GM18951 (cell line): Measurements from ENCODE around the gene TEDDM1.

ENCODE experiments used
- POLR2A ChIP-seq: IDR thresholded peaks from 4 replicates; pipeline ENCODE4 v1.6.1; 2011; ENCODE audit warnings: mild to moderate bottlenecking; ENCODE audit not compliant: insufficient read length, insufficient read depth; ENCODE audit errors: extremely low read depth
- in situ Hi-C: fragments of 300-500 bp; cut with MboI; formaldehyde crosslinking; loops from one replicate; pipeline ENCODE4 v1.12.0; 2022; ENCODE audit warnings: low sequenced_read_pairs, mixed read lengths, inconsistent platforms; ENCODE audit not compliant: unreplicated experiment

The TEDDM1 gene

DNA sequence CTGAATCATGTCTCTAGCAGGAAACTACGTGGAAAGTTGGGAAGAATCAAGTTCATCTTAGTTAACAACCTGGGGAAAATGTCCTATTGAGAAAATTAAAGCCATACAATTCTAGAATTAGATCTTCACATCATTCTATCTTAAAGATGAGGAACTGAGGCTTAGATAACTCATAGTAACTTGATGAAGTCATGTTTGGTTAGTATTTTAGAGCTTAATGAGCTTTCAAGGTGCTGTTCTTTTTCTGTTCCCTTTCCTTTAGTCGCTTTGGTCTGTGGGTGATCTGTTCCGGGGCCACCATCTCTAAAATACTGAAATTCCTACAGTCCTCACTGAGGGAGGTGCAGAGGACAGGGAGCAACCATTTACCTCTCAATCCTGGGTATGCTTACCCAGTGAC is 4.6 kb downstream of the TEDDM1 start:
- in situ Hi-C loops: loop anchor here (5.0 to 10.0 kb wide), 2 partner anchors 254 to 311 kb away; no protein-coding TSS in a partner anchor
- TF ChIP-seq POLR2A: no peak

DNA sequence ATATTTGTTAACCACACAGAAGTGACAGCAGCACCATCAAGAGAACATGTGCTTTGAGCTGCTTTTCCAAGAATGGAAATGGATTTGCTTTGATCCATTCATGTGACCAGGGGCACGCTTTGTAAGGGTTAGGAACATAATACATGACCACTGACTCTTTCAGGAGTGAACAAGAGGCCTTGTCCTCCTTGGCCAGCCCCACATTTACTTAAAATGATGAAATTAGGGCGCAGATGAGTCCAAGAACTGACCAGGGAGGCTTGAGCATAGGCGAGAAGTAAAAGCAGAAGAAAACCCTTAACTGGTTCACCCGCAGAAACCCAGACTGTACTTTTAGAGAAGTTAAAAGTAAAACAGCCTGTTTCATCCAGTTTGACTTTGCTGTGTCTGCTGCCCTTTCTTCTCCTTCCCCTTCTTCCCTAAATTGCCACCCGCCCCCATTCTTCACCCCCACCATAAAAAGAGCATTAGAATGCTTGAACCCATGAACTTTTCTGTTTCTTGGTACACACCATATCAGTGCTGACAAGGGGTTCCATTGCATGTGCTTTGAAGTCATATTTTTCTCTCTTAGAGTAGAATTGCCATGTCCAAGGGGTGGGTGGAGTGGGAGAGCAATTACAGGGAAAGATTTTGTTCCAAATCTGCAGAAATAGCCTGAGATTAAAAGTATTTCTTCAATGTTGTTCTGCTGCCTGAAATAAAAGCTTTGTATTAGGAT is 6.3 kb downstream of the TEDDM1 start:
- in situ Hi-C loops: loop anchor here (10.0 kb wide), 1 partner anchor 309 kb away; no protein-coding TSS in a partner anchor
- no peak for TF ChIP-seq POLR2A

DNA sequence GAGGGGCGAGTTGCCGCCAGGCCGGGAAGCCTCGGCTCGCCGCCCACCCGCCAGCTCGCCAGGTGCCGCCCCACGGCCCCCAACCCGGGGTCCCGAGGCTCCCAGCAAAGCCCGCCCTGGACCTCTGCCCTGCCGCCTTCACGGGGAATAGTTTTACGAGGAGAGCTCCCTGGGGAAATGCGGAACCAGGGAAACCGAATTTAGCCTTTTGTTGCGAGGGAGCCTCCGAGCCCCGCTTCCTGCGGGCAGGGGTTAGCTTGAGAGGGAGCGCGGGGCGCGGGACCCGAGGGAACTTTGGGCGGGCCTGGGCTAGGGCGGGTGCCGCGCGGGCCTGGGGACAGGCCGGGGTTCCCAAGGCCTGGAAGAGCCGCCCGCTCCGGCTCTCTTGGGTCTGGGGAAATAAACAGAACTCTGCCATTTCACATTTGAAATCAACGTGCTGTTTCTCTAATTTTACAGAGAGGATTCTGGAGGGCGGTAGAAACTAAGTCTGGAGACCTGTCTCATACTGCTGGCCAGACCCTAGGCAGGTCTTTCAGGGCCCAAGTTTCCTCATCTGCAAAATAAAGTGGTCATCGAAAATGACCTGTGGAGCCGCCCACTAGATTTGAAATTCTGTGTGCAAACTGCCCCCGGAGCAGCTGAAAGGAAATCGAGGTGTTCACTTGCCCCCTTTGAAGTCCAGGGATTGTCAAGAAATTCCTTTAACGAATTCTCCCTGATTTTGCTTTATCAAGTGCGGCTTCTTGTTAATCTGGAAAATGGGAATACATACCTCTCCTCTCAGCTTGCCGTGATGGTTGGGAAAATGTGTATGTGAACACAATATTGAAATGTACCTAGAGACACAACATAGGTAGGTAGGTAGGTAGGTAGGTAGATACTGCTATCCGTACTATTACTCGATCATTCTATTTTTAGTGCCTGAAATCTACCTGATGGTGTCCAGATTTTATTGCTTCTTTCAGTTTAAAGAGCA is 8.1 kb downstream of the TEDDM1 start:
- in situ Hi-C loops: loop anchor here (10.0 kb wide), 1 partner anchor 308 kb away; no protein-coding TSS in a partner anchor
- TF ChIP-seq POLR2A: no peak

DNA sequence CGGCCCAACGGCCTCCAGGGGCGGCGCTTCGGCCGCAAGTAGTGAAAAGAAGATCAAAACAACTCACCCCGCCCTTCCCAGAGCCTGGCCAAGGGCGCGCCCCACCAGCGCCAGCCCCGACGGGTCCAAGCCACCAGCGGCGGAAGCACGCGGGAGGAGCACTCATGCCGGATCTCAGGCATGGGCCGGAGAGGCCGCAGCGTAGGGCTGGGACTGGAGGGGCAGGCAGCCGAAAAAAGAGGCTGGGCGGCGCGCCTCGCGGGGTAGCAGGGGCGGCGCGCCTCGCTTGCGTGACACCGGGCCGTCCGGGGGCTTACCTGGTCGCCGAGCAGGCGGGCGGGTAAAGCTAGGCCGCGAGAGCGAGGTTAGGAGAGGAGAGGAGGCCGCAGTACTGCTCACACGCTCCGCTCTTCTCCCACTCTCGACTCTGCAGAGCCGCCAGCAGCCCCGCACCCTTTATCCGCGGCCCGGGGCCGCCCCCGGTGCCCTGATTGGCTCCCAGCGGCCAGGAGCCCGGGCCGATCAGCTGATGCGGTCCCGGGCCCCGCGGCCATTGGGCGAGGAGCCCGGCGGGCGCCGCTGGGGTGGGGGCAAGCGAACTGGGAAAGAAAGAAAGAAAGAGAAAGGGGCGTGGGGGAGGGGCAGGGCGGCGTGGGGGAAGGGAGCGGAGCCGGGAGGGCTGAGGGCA is 9.0 kb downstream of the TEDDM1 start, which contains the start of gene GLUL:
TSS of gene GLUL (minus strand) at position 429 of the 688 bp plus-strand sequence. CDS start 3,053 bp downstream, outside the sequence.
- peak; percentile 88 for TF ChIP-seq POLR2A
- in situ Hi-C loops: loop anchor here (10.0 kb wide), 1 partner anchor 307 kb away; no protein-coding TSS in a partner anchor

DNA sequence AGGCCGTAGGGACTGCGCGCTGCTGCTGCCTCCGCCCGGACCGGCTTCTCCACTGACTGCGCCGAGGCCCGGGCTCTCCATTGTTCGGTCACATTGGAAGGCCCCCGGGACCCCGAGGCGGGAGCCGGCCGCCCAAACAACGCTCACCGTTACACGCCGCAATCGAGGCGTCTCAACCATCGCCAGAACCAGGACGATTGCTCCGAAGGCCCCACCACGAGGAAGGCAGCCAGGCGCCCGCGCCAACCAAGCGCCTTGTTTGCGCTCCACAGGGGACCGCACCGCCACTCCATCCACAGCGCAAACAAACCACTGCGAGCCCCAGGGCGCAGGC is 9.5 kb downstream of the TEDDM1 start:
- TF ChIP-seq POLR2A: no peak
- in situ Hi-C loops: loop anchor here (10.0 kb wide), 1 partner anchor 306 kb away; no protein-coding TSS in a partner anchor

DNA sequence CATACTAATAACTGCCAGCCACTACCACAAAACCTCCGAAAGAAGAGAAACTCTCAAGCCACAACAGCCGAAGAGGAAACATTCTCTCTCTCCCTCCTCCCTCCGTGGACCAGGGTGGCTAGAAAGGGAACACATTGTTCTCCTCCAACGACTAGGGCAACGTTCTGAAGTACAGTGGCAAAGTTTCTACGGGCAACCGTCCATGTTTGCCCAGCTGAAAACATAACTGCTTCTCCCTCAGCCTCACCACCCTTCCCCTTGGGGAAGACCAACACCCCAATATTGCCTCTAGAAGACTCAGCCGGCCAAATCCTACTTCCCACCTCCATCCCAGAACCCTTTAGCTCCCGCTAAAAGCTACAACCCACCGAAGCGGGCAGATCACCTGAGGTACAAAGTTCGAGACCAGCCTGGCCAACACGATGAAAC is 10.8 kb downstream of the TEDDM1 start:
- no peak for TF ChIP-seq POLR2A
- in situ Hi-C loops: loop anchor here (10.0 kb wide), 1 partner anchor 305 kb away; no protein-coding TSS in a partner anchor

DNA sequence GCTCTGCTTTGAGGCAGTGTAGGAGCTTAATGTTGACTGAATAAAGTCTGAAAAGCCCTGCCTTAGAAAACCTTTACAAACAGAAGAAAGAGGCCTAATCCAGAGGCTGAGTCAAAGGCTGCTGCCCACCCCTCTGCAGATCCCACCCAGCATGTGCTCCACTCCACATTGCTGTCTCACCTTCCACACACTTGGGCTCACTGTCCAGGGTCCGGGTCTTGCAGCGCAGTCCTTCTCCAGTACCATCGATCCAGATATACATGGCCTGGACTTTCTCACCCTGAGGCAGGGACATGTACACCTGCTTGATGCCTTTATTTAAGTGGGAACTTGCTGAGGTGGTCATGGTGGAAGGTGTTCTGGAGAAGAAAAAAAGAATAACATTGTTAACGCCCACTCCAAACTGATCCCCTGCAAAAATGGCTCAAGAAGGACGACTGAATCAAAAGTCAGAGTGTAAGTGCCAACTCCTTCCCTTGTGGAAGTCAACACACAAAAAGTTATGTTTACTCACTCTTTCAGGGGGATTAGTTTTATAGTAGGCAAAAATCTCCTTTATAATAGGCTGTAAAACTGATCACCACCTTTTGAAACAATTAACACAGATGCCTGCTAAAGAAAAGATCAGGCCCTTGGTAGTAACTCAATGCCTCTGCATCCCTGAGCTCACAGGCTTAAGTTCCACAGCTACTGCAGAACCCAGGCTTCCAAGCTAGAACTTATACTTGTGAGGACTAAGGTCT is 11.9 kb downstream of the TEDDM1 start:
- in situ Hi-C loops: no loop called here
- TF ChIP-seq POLR2A: no peak

DNA sequence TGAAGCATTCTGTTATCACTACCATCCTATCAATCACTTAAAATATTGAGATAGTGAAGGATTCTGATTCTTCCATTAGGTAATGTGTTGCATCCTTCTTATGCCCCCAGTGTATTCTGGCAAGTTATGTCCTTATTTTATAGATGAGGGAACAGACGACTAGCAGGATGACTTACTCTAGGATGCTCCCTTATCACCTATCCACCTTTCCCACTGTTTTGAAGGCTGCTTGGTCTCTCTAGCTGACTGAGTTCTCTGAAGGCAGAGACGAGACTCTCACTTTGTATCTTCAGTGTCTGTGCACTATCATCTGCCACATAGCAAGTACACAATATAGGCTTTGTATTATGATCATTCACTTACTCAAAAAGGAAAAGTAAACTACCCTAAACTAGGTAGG is 12.9 kb downstream of the TEDDM1 start:
- no peak for TF ChIP-seq POLR2A
- in situ Hi-C loops: no loop called here

DNA sequence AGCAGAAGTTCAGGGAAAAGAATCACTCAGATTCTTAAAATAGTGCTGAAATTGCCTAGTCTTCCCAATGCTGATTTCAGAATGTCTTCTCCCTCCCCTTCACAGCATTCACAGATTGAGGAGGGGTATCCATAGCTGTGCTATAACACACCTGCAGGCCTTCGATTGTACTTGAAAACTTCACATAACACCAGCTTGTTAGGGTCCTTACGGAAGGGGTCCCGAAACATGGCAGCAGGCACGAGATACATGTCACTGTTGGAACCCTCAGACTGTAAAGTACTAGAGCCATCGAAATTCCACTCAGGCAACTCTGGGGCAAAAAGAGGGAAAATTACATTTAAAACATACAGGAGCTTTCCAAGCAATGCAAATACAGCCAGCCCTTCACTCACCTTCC is 13.5 kb downstream of the TEDDM1 start:
- TF ChIP-seq POLR2A: no peak
- in situ Hi-C loops: no loop called here

DNA sequence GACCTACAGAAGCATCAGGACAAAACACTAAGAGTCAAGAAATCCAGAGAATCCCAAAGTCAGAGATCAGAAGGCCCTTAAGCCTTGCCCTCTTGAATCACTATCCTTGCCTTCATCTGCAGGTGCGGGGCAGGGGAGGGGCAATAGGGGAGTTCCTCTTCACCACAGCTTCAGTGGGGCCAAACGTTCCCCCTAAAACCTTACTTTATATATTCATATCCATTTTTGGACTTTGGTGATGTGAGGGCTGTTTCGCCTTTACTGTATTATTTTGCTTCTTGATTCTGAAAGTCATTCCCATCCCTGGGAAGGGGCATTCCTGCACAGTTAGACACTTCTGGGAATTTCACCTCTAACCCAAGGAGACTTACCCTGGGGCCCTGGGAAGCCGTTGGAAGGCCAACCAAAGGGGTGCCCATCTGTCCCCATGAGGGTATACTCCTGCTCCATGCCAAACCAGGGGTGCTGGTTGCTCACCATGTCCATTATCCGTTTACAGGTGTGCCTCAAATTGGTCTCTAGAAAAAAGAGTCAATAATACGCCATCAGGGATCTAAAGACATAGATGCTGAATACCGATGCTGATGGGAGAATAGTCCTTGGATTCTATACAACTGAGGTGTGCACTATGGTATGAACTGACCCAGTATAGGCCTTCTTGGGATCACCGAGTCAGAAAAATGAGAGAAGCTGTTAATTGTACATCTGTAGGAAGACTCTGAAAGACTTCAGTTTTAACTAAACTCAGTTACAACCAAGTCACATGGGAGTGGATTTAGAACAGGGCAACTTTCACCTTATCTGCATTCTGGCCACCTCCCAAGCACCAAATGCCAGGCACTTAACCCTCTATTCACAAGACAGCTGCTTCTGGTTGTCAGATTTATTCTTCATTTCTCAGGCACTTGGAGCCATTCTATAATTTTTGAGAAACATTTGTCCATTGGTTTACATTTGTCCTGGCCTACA is 14.3 kb downstream of the TEDDM1 start:
- no peak for TF ChIP-seq POLR2A
- in situ Hi-C loops: no loop called here

DNA sequence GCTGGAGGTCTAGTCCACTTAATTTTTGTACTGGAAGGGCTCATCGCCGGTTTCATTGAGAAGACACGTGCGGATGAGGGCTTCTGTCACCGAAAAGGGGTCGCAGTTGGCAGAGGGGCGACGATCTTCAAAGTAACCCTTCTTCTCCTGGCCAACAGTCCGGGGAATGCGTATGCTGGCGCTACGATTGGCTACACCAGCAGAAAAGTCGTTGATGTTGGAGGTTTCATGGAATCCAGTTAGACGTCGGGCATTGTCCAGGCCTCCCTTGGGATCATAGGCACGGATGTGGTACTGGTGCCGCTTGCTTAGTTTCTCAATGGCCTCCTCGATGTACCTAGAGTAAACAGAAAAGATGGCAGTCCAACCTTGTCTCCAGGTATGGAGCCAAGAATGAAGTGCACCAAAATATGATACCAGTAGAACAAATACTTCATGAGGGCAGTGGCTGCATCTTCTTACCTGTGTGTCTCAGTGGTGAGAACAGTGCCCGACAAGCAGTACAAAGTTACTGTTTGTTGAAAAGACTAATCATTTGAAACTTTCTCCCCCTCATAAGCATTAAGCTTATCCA is 16.0 kb downstream of the TEDDM1 start:
- in situ Hi-C loops: no loop called here
- no peak for TF ChIP-seq POLR2A

DNA sequence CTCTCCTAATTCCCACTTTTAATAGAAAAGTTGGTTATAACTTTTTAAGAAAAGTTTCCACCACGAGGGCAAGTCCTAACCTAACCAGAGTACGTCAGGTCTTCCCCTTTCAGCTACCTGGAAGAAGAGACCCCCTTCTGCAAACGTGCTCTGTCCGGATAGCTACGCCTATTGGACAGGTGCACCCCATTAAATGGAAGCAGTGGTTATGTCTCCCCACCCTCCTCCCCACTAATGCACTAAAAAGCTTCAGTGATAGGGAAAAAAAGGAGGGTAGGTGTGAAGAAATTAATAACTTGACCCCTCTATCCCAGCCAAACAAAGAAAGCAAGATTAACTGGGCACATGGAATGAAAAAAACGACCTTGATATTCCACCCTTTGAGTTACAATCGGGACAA is 16.5 kb downstream of the TEDDM1 start:
- no peak for TF ChIP-seq POLR2A
- in situ Hi-C loops: no loop called here
